Activated naive CD8-positive, alpha-beta T cell treated with anti-CD3 and anti-CD28 coated beads for 36 hours (primary cell): Measurements from ENCODE around the gene ADH5. TPM values are rescaled to one million over a fixed set of nuclear protein-coding genes. Genes with fewer than 3 reads are reported as not detected.
"Not testable (repeated sequence)": the region's sequence is repeated elsewhere in the genome, so short reads cannot be mapped to it uniquely, and the experiment has no call there.

Experiments used
- DNase-seq: peaks from one replicate; pipeline ENCODE4 v3.0.0; 2021
- H3K27ac Mint-ChIP-seq: one replicate; pipeline ENCODE4 v1.8.0; 2022; ENCODE audit warnings: mild to moderate bottlenecking, moderate library complexity, mixed read lengths
- H3K27me3 Mint-ChIP-seq: one replicate; pipeline ENCODE4 v1.8.0; 2022; ENCODE audit warnings: mild to moderate bottlenecking, mixed read lengths
- H3K36me3 Mint-ChIP-seq: one replicate; pipeline ENCODE4 v1.8.0; 2021; ENCODE audit warnings: mild to moderate bottlenecking, mixed read lengths
- H3K4me1 Mint-ChIP-seq: one replicate; pipeline ENCODE4 v1.8.0; 2021; ENCODE audit warnings: mixed read lengths
- H3K4me3 Mint-ChIP-seq: one replicate; pipeline ENCODE4 v1.8.0; 2022; ENCODE audit warnings: mild to moderate bottlenecking, moderate library complexity, mixed read lengths
- H3K9me3 Mint-ChIP-seq: one replicate; pipeline ENCODE4 v1.8.0; 2022; ENCODE audit warnings: mixed read lengths
- total RNA-seq, 2 experiments: library from RNA; stranded (reverse); gene quantifications; one replicate each; pipeline ENCODE4 v1.2.3, GENCODE V29; 2021

Gene ADH5
- total RNA-seq, 2 experiments from 2014 or later = 115 to 121 TPM

DNA sequence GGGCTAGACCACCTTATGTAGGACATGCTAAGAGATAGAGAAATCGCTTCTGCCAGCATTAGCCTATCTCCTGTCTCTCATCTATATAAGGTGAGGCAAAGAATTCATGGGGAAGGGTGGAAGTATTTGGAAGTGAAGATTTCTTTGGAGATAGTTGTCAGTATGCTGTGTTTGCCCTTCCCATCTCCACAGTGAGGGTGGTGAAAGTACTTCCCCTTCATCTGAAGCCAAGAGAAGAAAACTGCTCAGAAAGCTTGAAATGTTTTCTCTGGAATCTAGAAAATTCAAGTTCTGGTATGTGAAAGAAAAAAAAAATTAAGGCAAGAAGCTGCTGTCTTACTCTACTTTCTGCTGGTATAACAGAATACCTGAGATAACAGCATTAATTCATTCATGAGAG lies 12.3 kb upstream of the ADH5 start:
- no peak for DNase-seq
- Mint-ChIP-seq H3K27ac (no peak overlapping the region), H3K27me3 (no peaks in the 10 kb centered on the region), H3K36me3 (peaks cover 8% of the 10 kb centered on the region), H3K4me1 (no peaks in the 10 kb centered on the region), H3K9me3 (no peaks in the 10 kb centered on the region), H3K4me3 (no peak overlapping the region)

DNA sequence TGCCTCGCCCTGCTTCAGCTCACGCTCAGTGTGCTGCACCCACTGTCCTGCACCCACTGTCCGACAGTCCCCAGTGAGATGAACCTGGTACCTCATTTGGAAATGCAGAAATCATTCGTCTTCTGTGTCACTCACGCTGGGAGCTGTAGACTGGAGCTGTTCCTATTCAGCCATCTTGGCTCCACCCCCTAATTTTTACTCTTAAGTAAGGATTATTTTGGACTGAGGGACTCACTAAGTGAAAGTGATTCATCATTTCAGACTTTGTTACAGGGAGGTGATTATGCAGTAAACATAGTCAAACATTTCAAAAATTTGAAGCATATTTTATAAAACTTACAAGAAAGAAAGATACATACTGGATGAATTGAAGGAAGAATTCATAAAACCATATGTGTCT lies 11.2 kb upstream of the ADH5 start:
- H3K4me1 Mint-ChIP-seq, H3K27ac Mint-ChIP-seq, H3K36me3 Mint-ChIP-seq, DNase-seq, H3K27me3 Mint-ChIP-seq, H3K4me3 Mint-ChIP-seq, H3K9me3 Mint-ChIP-seq: not testable (repeated sequence)

DNA sequence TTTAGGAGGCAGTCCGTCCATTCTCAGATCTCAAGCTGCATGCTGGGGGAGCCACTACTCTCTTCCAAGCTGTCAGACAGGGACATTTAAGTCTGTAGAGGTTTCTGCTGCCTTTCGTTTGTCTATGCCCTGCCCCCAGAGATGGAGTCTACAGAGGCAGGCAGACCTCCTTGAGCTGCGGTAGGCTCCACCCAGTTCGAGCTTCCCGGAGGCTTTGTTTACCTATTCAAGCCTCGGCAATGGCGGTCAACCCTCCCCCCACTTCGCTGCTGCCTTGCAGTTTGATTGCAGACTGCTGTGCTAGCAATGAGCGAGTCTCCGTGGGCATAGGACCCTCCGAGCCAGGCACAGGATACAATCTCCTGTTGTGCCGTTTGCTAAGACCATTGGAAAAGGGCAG lies 10.7 kb upstream of the ADH5 start:
- H3K9me3 Mint-ChIP-seq = no peaks in the 10 kb centered on the region
- no peaks in the 10 kb centered on the region for H3K27me3 Mint-ChIP-seq
- H3K4me3 Mint-ChIP-seq = no peak overlapping the region
- no peak for DNase-seq
- peaks cover 8% of the 10 kb centered on the region for H3K36me3 Mint-ChIP-seq
- no peaks in the 10 kb centered on the region for H3K4me1 Mint-ChIP-seq
- no peak overlapping the region for H3K27ac Mint-ChIP-seq

DNA sequence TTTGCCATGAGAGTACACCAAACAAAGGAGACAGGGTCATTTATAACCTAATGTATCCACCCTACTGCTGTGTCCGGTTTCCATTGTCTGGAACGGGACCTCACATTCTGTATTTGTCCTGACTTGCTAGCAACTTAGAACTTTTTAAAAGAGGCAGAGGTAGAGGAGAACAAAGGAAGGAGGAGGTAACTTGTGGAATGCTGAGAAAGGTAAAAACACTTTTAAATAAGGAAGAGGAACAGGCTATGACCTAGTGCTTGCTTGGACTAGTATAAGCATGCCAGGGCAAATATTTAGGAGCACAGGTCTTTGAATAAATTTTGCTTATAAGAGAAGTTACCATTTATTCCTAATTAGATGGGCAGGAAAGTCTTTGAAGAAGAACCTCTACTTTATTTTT lies 3.3 kb upstream of the ADH5 start:
- peaks cover 23% of the 10 kb centered on the region for H3K4me1 Mint-ChIP-seq
- H3K4me3 Mint-ChIP-seq, DNase-seq, H3K27me3 Mint-ChIP-seq, H3K9me3 Mint-ChIP-seq, H3K27ac Mint-ChIP-seq: not testable (repeated sequence)
- H3K36me3 Mint-ChIP-seq = peaks cover 19% of the 10 kb centered on the region

DNA sequence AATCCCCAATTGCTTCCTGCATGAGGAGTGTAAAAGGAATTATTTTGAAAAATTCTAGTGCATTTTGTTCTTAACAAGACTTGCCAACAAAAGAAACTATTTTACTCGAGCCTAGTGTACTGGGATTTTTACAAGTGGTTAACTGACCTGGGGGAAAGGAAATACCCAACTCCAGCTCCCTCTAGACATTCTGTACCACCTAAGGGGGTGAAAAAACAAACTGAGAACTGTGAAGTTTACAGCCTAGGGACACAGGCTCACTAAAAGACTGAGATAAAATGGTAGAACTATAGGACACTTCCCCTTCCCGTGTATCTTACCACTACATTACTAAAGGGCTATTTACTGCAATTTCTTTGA lies 2.6 kb upstream of the ADH5 start:
- Mint-ChIP-seq H3K27ac (no peak overlapping the region), H3K9me3 (peaks cover 9% of the 10 kb centered on the region), H3K4me1 (peaks cover 28% of the 10 kb centered on the region), H3K36me3 (peaks cover 21% of the 10 kb centered on the region), H3K27me3 (no peaks in the 10 kb centered on the region), H3K4me3 (no peak overlapping the region)
- DNase-seq = no peak

DNA sequence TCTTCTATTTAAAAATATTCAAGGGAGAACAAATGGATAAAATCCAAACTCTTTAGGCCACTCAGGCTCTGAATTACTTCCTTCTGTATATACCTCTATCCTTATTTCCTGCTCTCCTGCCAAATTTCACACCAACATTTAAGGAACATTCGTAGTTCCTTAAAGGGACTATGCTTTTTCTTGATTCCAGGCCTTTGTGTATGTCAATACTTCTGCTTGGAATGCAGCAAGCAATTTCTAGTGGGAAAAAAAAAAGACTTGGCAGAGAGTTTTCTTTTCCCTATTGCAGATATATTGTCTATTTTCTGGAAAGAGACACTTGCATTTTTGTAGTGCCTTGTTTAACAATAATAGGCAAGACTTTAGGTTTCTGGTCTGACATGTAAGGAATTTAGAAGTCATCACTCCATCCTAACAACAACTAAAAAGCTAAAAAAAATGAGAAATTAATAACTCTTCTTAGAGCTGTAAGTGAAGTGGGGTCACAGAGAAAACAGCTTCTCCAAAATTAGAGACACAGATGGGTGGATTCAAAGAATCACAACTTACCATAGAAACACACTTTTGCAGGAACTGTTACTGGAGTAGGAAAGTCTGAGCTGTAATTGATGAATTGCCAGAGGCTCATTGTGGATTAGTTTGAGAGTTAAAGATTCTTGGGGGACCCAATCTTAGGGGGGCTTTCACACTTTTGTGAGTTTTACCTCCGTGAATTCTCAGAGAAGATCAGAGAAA lies 2.1 kb upstream of the ADH5 start:
- Mint-ChIP-seq H3K36me3 (peaks cover 22% of the 10 kb centered on the region), H3K27me3 (no peaks in the 10 kb centered on the region), H3K4me1 (peaks cover 29% of the 10 kb centered on the region), H3K9me3 (peaks cover 9% of the 10 kb centered on the region), H3K27ac (no peak overlapping the region), H3K4me3 (no peak overlapping the region)
- no peak for DNase-seq

DNA sequence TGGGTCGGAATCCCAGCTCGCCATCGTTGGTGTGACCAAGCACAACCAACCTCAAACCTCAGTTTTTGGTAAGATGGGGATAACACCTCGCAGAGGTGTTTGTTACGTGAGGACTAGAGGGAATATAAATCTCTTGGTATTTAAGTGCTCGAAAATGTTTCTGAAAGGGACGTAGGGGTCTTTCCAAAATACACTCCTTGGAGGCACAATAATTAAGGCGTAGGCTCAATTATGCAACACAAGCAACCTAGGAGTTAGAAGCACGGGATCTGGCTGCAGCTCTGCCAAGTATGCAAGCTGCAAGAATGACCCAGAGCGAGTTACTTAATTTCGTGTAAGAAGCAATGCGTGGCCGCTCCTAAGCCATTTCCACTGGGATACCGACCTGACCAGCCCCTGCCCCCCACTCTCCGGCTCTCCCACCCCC lies 552 bp downstream of the ADH5 start:
- peaks cover 39% of the 10 kb centered on the region for H3K36me3 Mint-ChIP-seq
- H3K4me3 Mint-ChIP-seq = peak overlapping the region; percentile 99
- H3K4me1 Mint-ChIP-seq = peaks cover 35% of the 10 kb centered on the region
- H3K27me3 Mint-ChIP-seq = no peaks in the 10 kb centered on the region
- H3K9me3 Mint-ChIP-seq = peaks cover 9% of the 10 kb centered on the region
- DNase-seq = peak; percentile 7
- H3K27ac Mint-ChIP-seq = peak overlapping the region; percentile 97

DNA sequence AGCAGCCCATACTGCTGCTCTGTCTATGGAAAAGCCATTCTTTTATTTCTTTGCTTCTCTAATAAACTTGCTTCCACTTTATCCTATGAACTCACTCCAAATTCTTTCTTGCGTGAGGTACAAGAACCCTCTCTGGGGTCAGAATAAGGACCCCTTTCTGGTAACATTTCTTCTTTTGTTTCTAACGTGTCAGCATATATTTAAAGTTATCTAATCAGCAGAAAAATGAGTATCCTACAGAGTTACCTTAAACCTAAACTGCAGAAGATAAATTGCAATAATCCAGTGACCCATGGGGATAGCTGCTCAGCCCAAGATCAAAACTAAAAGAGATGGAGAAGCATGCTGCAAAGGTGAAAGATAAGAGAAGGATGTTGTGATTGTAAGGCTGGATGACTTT lies 4.0 kb downstream of the ADH5 start:
- Mint-ChIP-seq H3K4me1 (peaks cover 23% of the 10 kb centered on the region), H3K4me3 (no peak overlapping the region), H3K27me3 (no peaks in the 10 kb centered on the region), H3K9me3 (no peaks in the 10 kb centered on the region), H3K27ac (no peak overlapping the region), H3K36me3 (peaks cover 27% of the 10 kb centered on the region)
- no peak for DNase-seq

DNA sequence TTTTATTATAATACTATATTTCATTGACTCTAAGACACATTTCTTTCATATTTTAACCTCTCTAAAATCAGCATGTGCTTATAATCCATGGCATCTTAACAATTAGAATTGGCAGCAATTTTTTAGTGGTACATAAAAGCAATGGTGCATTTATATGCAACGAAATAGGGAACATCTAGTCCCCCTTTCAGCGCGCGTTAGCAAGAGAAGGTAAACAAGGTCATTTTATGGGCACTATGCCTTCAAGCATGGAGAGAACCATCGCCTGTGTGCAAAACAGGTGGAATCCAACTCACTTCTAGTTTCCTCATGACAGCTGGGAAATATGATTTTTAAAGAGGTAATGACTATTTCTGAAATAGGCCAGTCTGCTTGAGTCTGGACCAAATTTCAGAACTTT lies 6.4 kb downstream of the ADH5 start:
- Mint-ChIP-seq H3K27ac (no peak overlapping the region), H3K27me3 (no peaks in the 10 kb centered on the region), H3K36me3 (peaks cover 31% of the 10 kb centered on the region), H3K4me3 (no peak overlapping the region), H3K9me3 (no peaks in the 10 kb centered on the region), H3K4me1 (peaks cover 19% of the 10 kb centered on the region)
- DNase-seq = no peak

DNA sequence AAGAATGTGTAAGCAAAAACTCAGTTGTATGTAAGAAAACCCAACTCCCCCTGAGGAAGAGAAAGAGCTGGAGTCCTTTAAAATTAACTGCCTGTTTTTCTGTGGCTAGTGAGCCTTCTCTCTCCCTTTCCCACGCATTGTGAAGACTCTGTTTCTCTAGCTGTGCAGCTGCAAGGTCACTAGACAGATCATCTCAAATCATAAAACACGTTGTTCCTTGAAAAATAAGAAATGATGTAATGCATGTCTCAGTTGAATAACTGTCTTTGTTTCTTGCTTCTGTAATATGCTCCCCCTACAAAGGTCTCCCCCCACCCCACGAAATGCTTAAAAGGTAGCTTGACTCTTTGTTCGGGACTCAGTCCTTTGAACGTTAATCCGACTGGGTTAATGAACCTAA lies 7.7 kb downstream of the ADH5 start:
- Mint-ChIP-seq H3K4me1 (peaks cover 12% of the 10 kb centered on the region), H3K36me3 (peaks cover 29% of the 10 kb centered on the region)
- not testable (repeated sequence) for DNase-seq, H3K27me3 Mint-ChIP-seq, H3K27ac Mint-ChIP-seq, H3K4me3 Mint-ChIP-seq, H3K9me3 Mint-ChIP-seq

DNA sequence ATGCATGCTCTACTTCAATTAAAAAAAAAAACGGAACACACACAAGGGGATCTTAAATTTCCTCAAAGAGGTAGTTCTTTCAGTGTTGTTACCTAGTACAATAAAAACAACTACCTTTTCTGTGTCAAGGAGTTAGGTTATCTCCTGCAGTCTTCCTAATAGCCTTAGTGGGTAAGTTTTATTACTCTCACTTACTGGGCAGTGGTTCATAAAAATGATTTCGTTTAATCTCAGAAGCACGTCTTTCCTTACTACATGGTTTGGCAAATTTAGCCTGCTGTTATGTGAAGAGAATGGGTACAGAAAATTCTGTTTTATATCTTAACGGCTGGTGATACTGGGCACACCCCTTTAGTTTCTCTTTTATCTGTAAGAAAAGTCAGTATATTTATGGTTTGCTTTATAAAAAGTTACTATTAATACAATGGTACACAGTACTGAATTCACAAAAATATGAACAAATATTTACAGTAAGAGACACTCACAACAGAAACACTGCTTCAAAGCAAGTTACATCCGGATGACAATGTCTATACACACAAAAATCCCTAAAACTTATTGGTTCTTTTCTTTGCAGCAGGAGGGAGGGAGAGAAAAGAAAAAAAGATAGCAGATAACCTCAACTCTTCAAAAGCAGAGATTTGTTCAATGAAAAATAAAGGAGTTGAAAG lies 8.8 kb downstream of the ADH5 start:
- no peaks in the 10 kb centered on the region for H3K27me3 Mint-ChIP-seq
- no peak overlapping the region for H3K27ac Mint-ChIP-seq
- H3K36me3 Mint-ChIP-seq = peaks cover 24% of the 10 kb centered on the region
- H3K4me3 Mint-ChIP-seq = no peak overlapping the region
- peaks cover 6% of the 10 kb centered on the region for H3K4me1 Mint-ChIP-seq
- no peak for DNase-seq
- no peaks in the 10 kb centered on the region for H3K9me3 Mint-ChIP-seq

DNA sequence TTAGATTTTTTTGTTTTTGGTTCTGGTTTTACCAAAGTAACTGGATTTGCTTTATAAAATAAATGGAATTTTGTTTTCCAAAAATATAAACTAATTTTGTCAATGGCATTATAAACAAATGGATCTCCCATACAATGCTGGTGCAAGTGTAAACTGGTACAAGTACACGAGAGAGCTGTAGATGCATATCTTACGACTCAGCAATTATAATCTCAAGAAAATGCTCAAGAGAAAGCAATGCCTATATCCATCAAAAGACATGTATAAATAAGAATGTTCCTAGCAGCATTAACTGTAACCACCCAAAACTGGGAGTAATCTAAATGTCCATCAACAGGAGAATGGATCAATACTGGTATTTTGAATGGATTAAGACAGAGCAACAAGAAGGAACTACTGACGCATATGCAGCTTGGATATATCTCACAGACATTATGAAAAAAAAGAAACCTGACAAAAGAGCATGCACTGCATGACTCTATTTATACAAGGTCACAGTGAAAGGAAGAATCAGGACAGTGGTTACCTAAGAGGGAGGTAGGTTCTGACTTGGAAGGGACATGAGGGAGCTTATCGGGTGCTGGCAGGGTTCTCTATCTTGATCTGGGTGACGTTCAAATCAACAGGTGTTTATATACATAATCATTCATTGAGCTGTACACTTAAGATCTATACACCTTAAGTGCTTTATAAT lies 9.5 kb downstream of the ADH5 start:
- Mint-ChIP-seq H3K27me3 (no peaks in the 10 kb centered on the region), H3K4me1 (peaks cover 6% of the 10 kb centered on the region), H3K9me3 (no peaks in the 10 kb centered on the region), H3K27ac (no peak overlapping the region), H3K36me3 (peaks cover 21% of the 10 kb centered on the region), H3K4me3 (no peak overlapping the region)
- DNase-seq = no peak

DNA sequence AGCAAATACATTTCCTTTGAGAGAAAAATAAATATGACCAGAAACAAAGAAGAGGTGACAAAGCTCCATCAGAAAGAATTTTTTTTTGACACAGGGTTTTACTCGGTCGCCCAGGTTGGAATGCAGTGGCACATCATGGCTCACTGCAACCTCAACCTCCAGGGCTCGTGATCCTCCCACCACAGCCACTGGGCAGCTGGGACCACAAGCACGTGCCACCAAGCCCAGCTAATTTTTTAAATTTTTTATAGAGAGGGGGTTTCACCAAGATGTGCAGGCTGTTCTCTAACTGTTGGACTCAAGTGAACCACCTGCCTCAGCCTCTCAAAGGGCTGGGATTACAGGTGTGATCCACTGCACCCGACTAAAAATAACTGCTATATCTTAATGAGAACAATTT lies 10.3 kb downstream of the ADH5 start:
- no peak overlapping the region for H3K4me3 Mint-ChIP-seq

DNA sequence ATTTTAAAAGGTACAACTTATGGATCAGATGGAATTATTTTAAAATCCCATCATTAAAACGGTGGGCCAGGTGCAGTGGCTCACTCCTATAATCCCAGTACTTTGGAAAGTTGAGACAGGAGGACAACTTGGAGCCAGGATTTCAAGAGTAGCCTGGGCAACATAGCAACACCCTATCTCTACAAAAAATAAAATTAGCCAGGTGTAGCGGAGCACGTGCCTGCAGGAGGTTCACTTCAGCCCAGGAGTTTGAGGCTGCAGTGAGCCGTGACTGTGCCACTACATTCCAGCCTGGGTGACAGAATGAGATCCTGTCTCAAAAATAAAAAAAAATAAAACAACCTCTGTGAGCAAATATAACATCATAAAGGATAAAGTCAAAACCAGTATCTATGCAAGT lies 11.4 kb downstream of the ADH5 start:
- no peaks in the 10 kb centered on the region for H3K9me3 Mint-ChIP-seq
- peaks cover 21% of the 10 kb centered on the region for H3K36me3 Mint-ChIP-seq
- no peak overlapping the region for H3K4me3 Mint-ChIP-seq
- H3K27me3 Mint-ChIP-seq = no peaks in the 10 kb centered on the region
- DNase-seq = no peak
- H3K27ac Mint-ChIP-seq = no peak overlapping the region
- peaks cover 6% of the 10 kb centered on the region for H3K4me1 Mint-ChIP-seq

More for the DNA sequence above, 10.3 kb downstream of the ADH5 start:
- H3K27me3 Mint-ChIP-seq = no peaks in the 10 kb centered on the region
- no peak overlapping the region for H3K27ac Mint-ChIP-seq
- peaks cover 6% of the 10 kb centered on the region for H3K4me1 Mint-ChIP-seq
- no peak for DNase-seq
- H3K9me3 Mint-ChIP-seq = no peaks in the 10 kb centered on the region
- H3K36me3 Mint-ChIP-seq = peaks cover 21% of the 10 kb centered on the region

DNA sequence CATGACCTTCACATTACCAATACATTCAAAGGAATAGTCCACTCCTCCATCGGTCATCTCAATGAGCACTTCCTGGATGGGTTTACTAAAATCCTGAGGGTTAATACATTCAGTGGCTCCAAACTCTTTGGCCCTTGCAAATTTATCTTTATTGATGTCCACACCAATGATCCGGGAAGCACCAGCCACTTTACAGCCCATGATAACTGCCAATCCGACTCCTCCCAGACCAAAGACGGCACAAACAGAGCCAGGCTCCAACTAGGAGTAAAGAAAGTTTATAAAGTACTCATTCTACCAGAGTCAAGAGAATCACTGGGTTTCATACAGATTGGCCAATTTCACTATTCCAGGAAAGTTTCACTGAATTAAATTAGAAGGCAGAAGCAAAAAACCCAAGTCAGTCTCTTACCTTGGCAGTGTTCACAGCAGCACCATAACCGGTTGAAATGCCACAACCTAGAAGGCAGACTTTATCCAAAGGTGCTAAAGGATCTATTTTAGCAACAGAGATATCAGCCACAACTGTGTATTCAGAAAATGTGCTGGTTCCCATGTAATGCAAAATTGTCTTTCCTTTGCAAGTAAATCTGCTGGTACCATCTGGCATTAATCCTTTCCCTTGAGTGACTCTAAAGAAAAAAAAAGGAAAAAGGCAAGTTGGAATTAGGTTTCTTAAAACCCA lies 12.2 kb downstream of the ADH5 start:
- Mint-ChIP-seq H3K36me3 (peaks cover 21% of the 10 kb centered on the region), H3K4me3 (no peak overlapping the region), H3K4me1 (peaks cover 5% of the 10 kb centered on the region), H3K9me3 (no peaks in the 10 kb centered on the region), H3K27me3 (no peaks in the 10 kb centered on the region), H3K27ac (peak overlapping the region; percentile 3)
- DNase-seq = no peak
